AG09309 (cell line): ENCODE results near the gene BIN2.

Source experiments
- DNase-seq: peaks from one replicate; pipeline ENCODE4 v3.0.0-alpha.2; 2010; ENCODE audit warnings: low read depth
- H3K4me3 ChIP-seq: 2 replicates; pipeline ENCODE4 v1.5.1; 2011; ENCODE audit warnings: mild to moderate bottlenecking, low read depth, low read length, moderate library complexity; ENCODE audit not compliant: control insufficient read depth
- CTCF ChIP-seq: IDR thresholded peaks from 2 replicates; pipeline ENCODE4 v1.5.1; 2011; ENCODE audit warnings: mild to moderate bottlenecking, low read depth, low read length, inconsistent platforms; ENCODE audit not compliant: insufficient read depth, control insufficient read depth; ENCODE audit errors: missing control alignments

The BIN2 gene

GRCh38 chr12:51323966-51324895 lies at the start of gene BIN2:
BIN2 (minus strand) TSS chr12:51324174; CDS start chr12:51324102, 72 bp downstream.
- DNase-seq, result no peak
- TF ChIP-seq CTCF, result no peak
- H3K4me3 ChIP-seq, result no peak within 1 kb of the TSS

- H3K4me3 ChIP-seq, result no peak overlapping the region
- no peak for DNase-seq
- no peak for TF ChIP-seq CTCF
Observed at GRCh38 chr12:51373187-51373586, 49.2 kb upstream of the BIN2 start.

GRCh38 chr12:51372021-51372420 lies 48.0 kb upstream of the BIN2 start:
- TF ChIP-seq CTCF, result no peak
- DNase-seq, result no peak
- H3K4me3 ChIP-seq, result no peak overlapping the region

- no peak overlapping the region for H3K4me3 ChIP-seq
- DNase-seq, result peak; percentile 83
- no peak for TF ChIP-seq CTCF
Observed at GRCh38 chr12:51371295-51371953, 47.5 kb upstream of the BIN2 start.

GRCh38 chr12:51370667-51371066 lies 46.7 kb upstream of the BIN2 start:
- H3K4me3 ChIP-seq, result no peak overlapping the region
- DNase-seq, result no peak
- TF ChIP-seq CTCF, result no peak

GRCh38 chr12:51369581-51369980 lies 45.6 kb upstream of the BIN2 start:
- no peak for DNase-seq
- no peak for TF ChIP-seq CTCF
- H3K4me3 ChIP-seq, result no peak overlapping the region
